ENCODE data around the gene ZBTB39.

Gene ZBTB39

GRCh38 chr12:57037264-57037663, 30.9 kb upstream of the ZBTB39 start:
- ChIA-PET CTCF (interaction anchor here (1.0 to 2.4 kb wide), 4 partner anchors 18 to 30 kb away, joined by 3 to 5 read pairs (median 3); partner anchors contain the start of gene ZBTB39), POLR2A (interaction anchor here (0.8 kb wide), 1 partner anchor 10 kb away, joined by 3 read pairs; no protein-coding TSS in a partner anchor)
- H3K4me3 ChIP-seq (ENCODE audit: low read depth, low read length) = no peak overlapping the region
- no peak for DNase-seq (ENCODE audit: low read depth, low spot score)
- TF ChIP-seq CTCF (IDR thresholded peaks at IDR 0.05; ENCODE audit: insufficient read depth, low read length, missing control alignments) = no peak

GRCh38 chr12:57033431-57033830, 27.1 kb upstream of the ZBTB39 start:
- no peak for DNase-seq (ENCODE audit: low read depth, low spot score)
- CTCF ChIA-PET = interaction anchor here (1.1 to 2.8 kb wide), 4 partner anchors 8 to 27 kb away, joined by 3 to 9 read pairs (median 5); no protein-coding TSS in a partner anchor
- no peak overlapping the region for H3K4me3 ChIP-seq (ENCODE audit: low read depth, low read length)
- TF ChIP-seq CTCF (IDR thresholded peaks at IDR 0.05; ENCODE audit: insufficient read depth, low read length, missing control alignments) = no peak
- POLR2A ChIA-PET = no interaction called here

- POLR2A ChIA-PET = interaction anchor here (0.5 kb wide), 1 partner anchor 329 kb away, joined by 3 read pairs; no protein-coding TSS in a partner anchor
- CTCF ChIA-PET = interaction anchor here (0.9 to 2.6 kb wide), 6 partner anchors 10 to 44 kb away, joined by 3 to 10 read pairs (median 4); partner anchors contain the start of gene TAC3
- no peak for DNase-seq (ENCODE audit: low read depth, low spot score)
- no peak for TF ChIP-seq CTCF (IDR thresholded peaks at IDR 0.05; ENCODE audit: insufficient read depth, low read length, missing control alignments)
- no peak overlapping the region for H3K4me3 ChIP-seq (ENCODE audit: low read depth, low read length)
These were observed 25.4 kb upstream of the ZBTB39 start for GRCh38 chr12:57031789-57032188.

- no peak for TF ChIP-seq CTCF (IDR thresholded peaks at IDR 0.05; ENCODE audit: insufficient read depth, low read length, missing control alignments)
- no peak for DNase-seq (ENCODE audit: low read depth, low spot score)
- POLR2A ChIA-PET = interaction anchor here (0.5 kb wide), 1 partner anchor 330 kb away, joined by 3 read pairs; no protein-coding TSS in a partner anchor
- CTCF ChIA-PET = interaction anchor here (0.9 to 2.6 kb wide), 5 partner anchors 9 to 44 kb away, joined by 3 to 10 read pairs (median 3); no protein-coding TSS in a partner anchor
- H3K4me3 ChIP-seq (ENCODE audit: low read depth, low read length) = no peak overlapping the region
These were observed 24.9 kb upstream of the ZBTB39 start for GRCh38 chr12:57031138-57031725.

- TF ChIP-seq CTCF (IDR thresholded peaks at IDR 0.05; ENCODE audit: insufficient read depth, low read length, missing control alignments) = no peak
- DNase-seq (ENCODE audit: low read depth, low spot score) = no peak
- POLR2A ChIA-PET = no interaction called here
- CTCF ChIA-PET = interaction anchor here (1.1 to 2.6 kb wide), 2 partner anchors 12 to 30 kb away, joined by 3 to 10 read pairs; no protein-coding TSS in a partner anchor
- H3K4me3 ChIP-seq (ENCODE audit: low read depth, low read length) = no peak overlapping the region
These were observed 23.1 kb upstream of the ZBTB39 start for GRCh38 chr12:57029457-57029856.

- POLR2A ChIA-PET = no interaction called here
- H3K4me3 ChIP-seq (ENCODE audit: low read depth, low read length) = no peak overlapping the region
- DNase-seq (ENCODE audit: low read depth, low spot score) = no peak
- CTCF ChIA-PET = interaction anchor here (0.6 to 3.8 kb wide), 9 partner anchors 11 to 266 kb away, joined by 3 to 25 read pairs (median 5); partner anchors contain the start of genes TAC3 and ZBTB39
- TF ChIP-seq CTCF (IDR thresholded peaks at IDR 0.05; ENCODE audit: insufficient read depth, low read length, missing control alignments) = no peak
These were observed 21.4 kb upstream of the ZBTB39 start for GRCh38 chr12:57027805-57028153.

Measured in AG04449 (cell line).